SK-N-SH treated with all-trans-retinoic acid at 6 μM for 48 hours (cell line): ENCODE data around the gene IFI44L.

Experiments used
- ESRRG ChIP-seq: fragments of 250-450 bp; sonication (Bioruptor Pico); IDR thresholded peaks from 2 replicates; pipeline ENCODE4 v1.6.1; 2021; ENCODE audit warnings: mild to moderate bottlenecking
- TOX ChIP-seq: fragments of 250-450 bp; sonication (Bioruptor Pico); IDR thresholded peaks from 2 replicates; pipeline ENCODE4 v1.8.0; 2021; ENCODE audit warnings: mild to moderate bottlenecking, moderate library complexity, borderline replicate concordance
- ZFP30 ChIP-seq: fragments of 450-650 bp; formaldehyde crosslinking; IDR thresholded peaks from 2 replicates; pipeline ENCODE4 v1.5.0; 2022; ENCODE audit warnings: mild to moderate bottlenecking, moderate library complexity

DNA sequence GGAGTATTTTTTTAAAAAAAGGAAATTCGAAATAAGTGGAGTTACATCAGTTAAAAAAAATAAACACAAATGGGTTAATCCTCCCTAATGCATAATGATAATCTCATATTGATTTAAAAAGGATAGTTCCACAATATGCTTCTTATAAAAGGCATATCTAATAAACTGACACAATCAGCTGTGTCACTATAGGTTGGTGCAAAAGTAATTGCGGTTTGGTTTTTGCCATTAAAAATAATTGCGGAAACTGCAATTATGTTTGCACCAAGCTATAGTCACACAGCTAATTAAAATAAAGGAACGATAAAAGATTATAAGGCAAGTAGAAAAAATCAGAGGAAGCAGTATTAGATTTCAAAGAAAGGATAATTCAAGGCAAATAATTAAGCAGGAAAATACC, 21.0 kb upstream of the IFI44L start:
- TF ChIP-seq ZFP30 (CRISPR knock-in tag): no peak
- no peak for TF ChIP-seq ESRRG
- TF ChIP-seq TOX (CRISPR knock-in tag): no peak
